ENCODE measurements around the gene RFX3.

DNA sequence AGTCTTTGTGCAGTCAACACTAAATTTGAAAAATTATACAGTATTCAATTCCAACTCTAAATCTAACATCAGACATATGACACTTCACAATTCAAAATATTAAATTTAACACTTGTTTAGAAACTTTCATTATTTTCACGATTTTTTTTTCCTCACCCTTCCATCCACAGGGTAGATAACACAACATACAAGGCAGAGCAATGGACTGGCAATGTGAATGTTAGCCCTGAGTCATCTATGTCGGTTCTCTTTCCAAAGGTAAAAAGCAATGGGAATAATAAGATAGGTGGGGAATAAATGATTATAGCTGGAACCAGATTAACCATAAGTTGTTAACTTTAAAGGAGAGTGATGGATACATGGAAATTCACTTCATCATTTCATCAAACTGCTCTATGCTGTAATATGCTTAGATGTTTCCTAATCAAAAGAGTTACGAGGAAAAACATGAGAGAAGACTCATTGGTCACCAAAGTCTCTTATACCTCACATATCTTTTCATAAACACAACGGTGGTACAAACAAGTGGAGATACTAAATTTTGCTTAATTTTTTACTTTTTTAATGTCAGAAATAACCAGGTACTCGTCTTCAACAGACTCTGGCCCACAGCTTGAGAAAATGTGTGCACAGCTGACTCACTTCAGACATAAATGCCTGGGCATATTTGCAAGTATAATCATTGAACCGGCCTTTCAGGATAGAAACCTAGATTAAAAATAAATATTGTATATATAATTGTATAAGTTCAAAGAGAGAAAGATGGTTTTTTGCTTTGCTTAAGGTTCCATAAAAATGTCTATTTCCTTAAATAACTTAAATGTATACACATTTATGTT, 23.0 kb downstream of the RFX3 start:
- TF ChIP-seq CTCF (tag by site-specific recombination; IDR thresholded peaks at IDR 0.05), result no peak
- TF ChIP-seq ZBTB7A (tag by site-specific recombination; IDR thresholded peaks at IDR 0.05; ENCODE audit: low read depth), result no peak
- TF ChIP-seq, protein P1, sequence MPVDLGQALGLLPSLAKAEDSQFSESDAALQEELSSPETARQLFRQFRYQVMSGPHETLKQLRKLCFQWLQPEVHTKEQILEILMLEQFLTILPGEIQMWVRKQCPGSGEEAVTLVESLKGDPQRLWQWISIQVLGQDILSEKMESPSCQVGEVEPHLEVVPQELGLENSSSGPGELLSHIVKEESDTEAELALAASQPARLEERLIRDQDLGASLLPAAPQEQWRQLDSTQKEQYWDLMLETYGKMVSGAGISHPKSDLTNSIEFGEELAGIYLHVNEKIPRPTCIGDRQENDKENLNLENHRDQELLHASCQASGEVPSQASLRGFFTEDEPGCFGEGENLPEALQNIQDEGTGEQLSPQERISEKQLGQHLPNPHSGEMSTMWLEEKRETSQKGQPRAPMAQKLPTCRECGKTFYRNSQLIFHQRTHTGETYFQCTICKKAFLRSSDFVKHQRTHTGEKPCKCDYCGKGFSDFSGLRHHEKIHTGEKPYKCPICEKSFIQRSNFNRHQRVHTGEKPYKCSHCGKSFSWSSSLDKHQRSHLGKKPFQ (tag by site-specific recombination; IDR thresholded peaks at IDR 0.05), result no peak
- TF ChIP-seq GLI2 (tag by site-specific recombination; IDR thresholded peaks at IDR 0.05; ENCODE audit: borderline replicate concordance, low read depth), result no peak
- no peak for TF ChIP-seq RBAK (tag by site-specific recombination; IDR thresholded peaks at IDR 0.05)
- no peak for TF ChIP-seq KLF8 (tag by site-specific recombination; IDR thresholded peaks at IDR 0.05)
- TF ChIP-seq HIC1 (tag by site-specific recombination; IDR thresholded peaks at IDR 0.05), result no peak
- no peak for TF ChIP-seq ZNF513 (tag by site-specific recombination; IDR thresholded peaks at IDR 0.05)
- no peak for TF ChIP-seq ZNF133 (tag by site-specific recombination; IDR thresholded peaks at IDR 0.05)
- TF ChIP-seq SP3 (tag by site-specific recombination; IDR thresholded peaks at IDR 0.05), result no peak
- TF ChIP-seq BCL11A (tag by site-specific recombination; IDR thresholded peaks at IDR 0.05; ENCODE audit: low read depth), result no peak
- TF ChIP-seq, protein P2, sequence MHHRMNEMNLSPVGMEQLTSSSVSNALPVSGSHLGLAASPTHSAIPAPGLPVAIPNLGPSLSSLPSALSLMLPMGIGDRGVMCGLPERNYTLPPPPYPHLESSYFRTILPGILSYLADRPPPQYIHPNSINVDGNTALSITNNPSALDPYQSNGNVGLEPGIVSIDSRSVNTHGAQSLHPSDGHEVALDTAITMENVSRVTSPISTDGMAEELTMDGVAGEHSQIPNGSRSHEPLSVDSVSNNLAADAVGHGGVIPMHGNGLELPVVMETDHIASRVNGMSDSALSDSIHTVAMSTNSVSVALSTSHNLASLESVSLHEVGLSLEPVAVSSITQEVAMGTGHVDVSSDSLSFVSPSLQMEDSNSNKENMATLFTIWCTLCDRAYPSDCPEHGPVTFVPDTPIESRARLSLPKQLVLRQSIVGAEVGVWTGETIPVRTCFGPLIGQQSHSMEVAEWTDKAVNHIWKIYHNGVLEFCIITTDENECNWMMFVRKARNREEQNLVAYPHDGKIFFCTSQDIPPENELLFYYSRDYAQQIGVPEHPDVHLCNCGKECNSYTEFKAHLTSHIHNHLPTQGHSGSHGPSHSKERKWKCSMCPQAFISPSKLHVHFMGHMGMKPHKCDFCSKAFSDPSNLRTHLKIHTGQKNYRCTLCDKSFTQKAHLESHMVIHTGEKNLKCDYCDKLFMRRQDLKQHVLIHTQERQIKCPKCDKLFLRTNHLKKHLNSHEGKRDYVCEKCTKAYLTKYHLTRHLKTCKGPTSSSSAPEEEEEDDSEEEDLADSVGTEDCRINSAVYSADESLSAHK (tag by site-specific recombination; IDR thresholded peaks at IDR 0.05), result no peak
- TF ChIP-seq SALL2 (tag by site-specific recombination; IDR thresholded peaks at IDR 0.05; ENCODE audit: borderline replicate concordance), result no peak
- TF ChIP-seq, protein P3, sequence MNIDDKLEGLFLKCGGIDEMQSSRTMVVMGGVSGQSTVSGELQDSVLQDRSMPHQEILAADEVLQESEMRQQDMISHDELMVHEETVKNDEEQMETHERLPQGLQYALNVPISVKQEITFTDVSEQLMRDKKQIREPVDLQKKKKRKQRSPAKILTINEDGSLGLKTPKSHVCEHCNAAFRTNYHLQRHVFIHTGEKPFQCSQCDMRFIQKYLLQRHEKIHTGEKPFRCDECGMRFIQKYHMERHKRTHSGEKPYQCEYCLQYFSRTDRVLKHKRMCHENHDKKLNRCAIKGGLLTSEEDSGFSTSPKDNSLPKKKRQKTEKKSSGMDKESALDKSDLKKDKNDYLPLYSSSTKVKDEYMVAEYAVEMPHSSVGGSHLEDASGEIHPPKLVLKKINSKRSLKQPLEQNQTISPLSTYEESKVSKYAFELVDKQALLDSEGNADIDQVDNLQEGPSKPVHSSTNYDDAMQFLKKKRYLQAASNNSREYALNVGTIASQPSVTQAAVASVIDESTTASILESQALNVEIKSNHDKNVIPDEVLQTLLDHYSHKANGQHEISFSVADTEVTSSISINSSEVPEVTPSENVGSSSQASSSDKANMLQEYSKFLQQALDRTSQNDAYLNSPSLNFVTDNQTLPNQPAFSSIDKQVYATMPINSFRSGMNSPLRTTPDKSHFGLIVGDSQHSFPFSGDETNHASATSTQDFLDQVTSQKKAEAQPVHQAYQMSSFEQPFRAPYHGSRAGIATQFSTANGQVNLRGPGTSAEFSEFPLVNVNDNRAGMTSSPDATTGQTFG (tag by site-specific recombination; IDR thresholded peaks at IDR 0.05; ENCODE audit: borderline replicate concordance), result no peak
